ENCODE measurements around the gene NRXN2. TPM values are rescaled to one million over a fixed set of nuclear protein-coding genes. Genes with fewer than 3 reads are reported as not detected.

Gene NRXN2
- total RNA-seq, 1 experiment from 2014 or later: 0.15 TPM

GRCh38 chr11:64670975-64671374, 52.0 kb downstream of the NRXN2 start:
- no TSS peak for BruUV-seq (replicated peaks)
- no peaks in the 10 kb centered on the region for H3K36me3 ChIP-seq (ENCODE audit: control insufficient read depth, insufficient read depth, low read length)
- ChIA-PET POLR2A (no interaction called here), CTCF (no interaction called here)
- H3K9me3 ChIP-seq (ENCODE audit: control insufficient read depth, insufficient read depth, low read depth, low read length): no peaks in the 10 kb centered on the region
- ATAC-seq (no peak), DNase-seq (ENCODE audit: low read depth, low spot score) (no peak)
- intact Hi-C loops (cut with micrococcal nuclease; ENCODE audit: unreplicated experiment) (no loop called here), in situ Hi-C loops (cut with HindIII; ENCODE audit: low pct_unique_long_range_greater_than_20kb, low sequenced_read_pairs) (no loop called here)
- no peak overlapping the region for H3K4me3 ChIP-seq (ENCODE audit: low read depth in 2 of 2, low read length in 2 of 2)
- peaks cover 25% of the 10 kb centered on the region for H3K27me3 ChIP-seq (ENCODE audit: control insufficient read depth, insufficient read depth, low read length)
- TF ChIP-seq TCF7L2 (IDR thresholded peaks at IDR 0.05; ENCODE audit: low read depth, low read length): no peak
- TF ChIP-seq SIN3A (IDR thresholded peaks at IDR 0.05; ENCODE audit: borderline replicate concordance, insufficient read depth, low read depth, low read length): no peak
- no peak for TF ChIP-seq CTCF (IDR thresholded peaks at IDR 0.05)
- TF ChIP-seq POLR2AphosphoS5 (IDR thresholded peaks at IDR 0.05; ENCODE audit: low read depth, low read length): no peak
- TF ChIP-seq REST (IDR thresholded peaks at IDR 0.05; ENCODE audit: insufficient read depth in 1 of 2, low read depth in 2 of 2, low read length in 1 of 2): no peak
- H3K27ac ChIP-seq (ENCODE audit: low read length): no peak overlapping the region
- H3K4me1 ChIP-seq (ENCODE audit: control insufficient read depth, insufficient read depth, low read length): no peaks in the 10 kb centered on the region

GRCh38 chr11:64667154-64667745, 55.7 kb downstream of the NRXN2 start:
- Histone ChIP-seq H3K4me3 (ENCODE audit: low read depth in 2 of 2, low read length in 2 of 2) (no peak overlapping the region), H3K4me1 (ENCODE audit: control insufficient read depth, insufficient read depth, low read length) (no peaks in the 10 kb centered on the region), H3K27me3 (ENCODE audit: control insufficient read depth, insufficient read depth, low read length) (peaks cover 8% of the 10 kb centered on the region; the same call in 1 of the 2 replicates), H3K9me3 (ENCODE audit: control insufficient read depth, insufficient read depth, low read depth, low read length) (no peaks in the 10 kb centered on the region), H3K27ac (ENCODE audit: low read length) (no peak overlapping the region), H3K36me3 (ENCODE audit: control insufficient read depth, insufficient read depth, low read length) (no peaks in the 10 kb centered on the region)
- TF ChIP-seq CTCF (IDR thresholded peaks at IDR 0.05) (no peak), POLR2AphosphoS5 (IDR thresholded peaks at IDR 0.05; ENCODE audit: low read depth, low read length) (no peak), TCF7L2 (IDR thresholded peaks at IDR 0.05; ENCODE audit: low read depth, low read length) (no peak), REST (IDR thresholded peaks at IDR 0.05; ENCODE audit: insufficient read depth in 1 of 2, low read depth in 2 of 2, low read length in 1 of 2) (no peak), SIN3A (IDR thresholded peaks at IDR 0.05; ENCODE audit: borderline replicate concordance, insufficient read depth, low read depth, low read length) (no peak)
- in situ Hi-C loops (cut with HindIII; ENCODE audit: low pct_unique_long_range_greater_than_20kb, low sequenced_read_pairs) (no loop called here), intact Hi-C loops (cut with micrococcal nuclease; ENCODE audit: unreplicated experiment) (no loop called here)
- CTCF ChIA-PET: no interaction called here
- POLR2A ChIA-PET: no interaction called here
- DNase-seq (ENCODE audit: low read depth, low spot score) (no peak), ATAC-seq (no peak)
- BruUV-seq (replicated peaks): no TSS peak
